HCT116 (cell line): ENCODE measurements around the gene DPYD. TPM values are rescaled to one million over a fixed set of nuclear protein-coding genes. Genes with fewer than 3 reads are reported as not detected.

ENCODE experiments used
- ATAC-seq: fragments of 200-7000 bp; cut with Tn5 transposase; 2 replicates; pipeline ENCODE4 v1.9.1; 2020; ENCODE audit warnings: mild to moderate bottlenecking, moderate library complexity
- BruUV-seq: library from RNA; stranded (reverse); fragments of 400-500 nt; replicated peaks from 2 replicates; lab custom pipeline; 2021; lab: Mats Ljungman, UMichigan
- CTCF ChIA-PET: fragments of 300-600 bp; sonication (Branson Sonifier 250); formaldehyde crosslinking; loops from one replicate; lab custom pipeline; 2021; ENCODE audit warnings: antibody characterized with exemption; lab: Charles Lee
- POLR2A ChIA-PET: fragments of 300-600, 350-600 bp; sonication (Branson Sonifier 250); formaldehyde crosslinking; loops from one replicate; lab custom pipeline; 2021; ENCODE audit warnings: antibody characterized with exemption; lab: Charles Lee
- RAD21 ChIA-PET, 2 experiments: fragments of 300-600 bp; sonication (Branson Sonifier 250); formaldehyde crosslinking; loops; one replicate each; lab custom pipeline; 2023; ENCODE audit warnings: low total read pairs in 2 of 2; ENCODE audit not compliant: uncharacterized antibody in 2 of 2, unreplicated experiment in 2 of 2, low non-redundant PET in 1 of 2; lab: Charles Lee
- DNase-seq: peaks from one replicate; pipeline ENCODE4 v3.0.0-alpha.2; 2010; ENCODE audit warnings: low read depth, low spot score
- H2AFZ ChIP-seq: fragments of 200-600 bp; shearing (Covaris generic), sonication (generic); 2 replicates; pipeline ENCODE4 v1.6.1; 2017; ENCODE audit warnings: low read depth, mixed run types, mixed read lengths, antibody characterized with exemption, low read length; ENCODE audit not compliant: poor library complexity, severe bottlenecking
- H3K27ac ChIP-seq: 2 replicates; pipeline ENCODE4 v1.5.1; 2012; ENCODE audit warnings: low read depth, low read length
- H3K27me3 ChIP-seq: fragments of 200-600 bp; sonication (generic); 2 replicates; pipeline ENCODE4 v1.6.1; 2016; ENCODE audit warnings: mixed run types, low read length, mixed read lengths; ENCODE audit not compliant: insufficient read depth
- H3K36me3 ChIP-seq, 2 experiments: fragments of 200-500 bp in 1 of 2; fragments of 200-600 bp in 1 of 2; sonication (Bioruptor generic) in 1 of 2; sonication (generic) in 1 of 2; 2 replicates each; pipeline versions ENCODE4 v1.5.1 to v1.6.1; 2014 to 2016; ENCODE audit warnings: low read length in 2 of 2, inconsistent platforms in 1 of 2, mixed read lengths in 1 of 2, mixed run types in 1 of 2; ENCODE audit not compliant: insufficient read depth in 2 of 2, control insufficient read depth in 1 of 2
- H3K4me1 ChIP-seq, 2 experiments: fragments of 200-600 bp in 1 of 2; sonication (generic) in 1 of 2; 2 replicates each; pipeline versions ENCODE4 v1.5.1 to v1.6.1; 2012 to 2017; ENCODE audit warnings: low read length in 2 of 2, inconsistent platforms in 1 of 2, mild to moderate bottlenecking in 1 of 2, mixed read lengths in 1 of 2, mixed run types in 1 of 2, moderate library complexity in 1 of 2; ENCODE audit not compliant: insufficient read depth in 2 of 2, control insufficient read depth in 1 of 2
- H3K4me2 ChIP-seq: fragments of 200-600 bp; sonication (generic); 2 replicates; pipeline ENCODE4 v1.6.1; 2017; ENCODE audit warnings: mixed run types, low read length, mixed read lengths
- H3K4me3 ChIP-seq, 2 experiments: fragments of 200-600 bp in 1 of 2; sonication (generic) in 1 of 2; replicated peaks in 1 of 2; 2 replicates each; pipeline ENCODE4 v1.5.1; 2011 to 2016; ENCODE audit warnings: low read length in 2 of 2, control low read depth in 1 of 2, low read depth in 1 of 2, mild to moderate bottlenecking in 1 of 2, mixed read lengths in 1 of 2, mixed run types in 1 of 2
- H3K79me2 ChIP-seq: fragments of 200-600 bp; sonication (generic); 2 replicates; pipeline ENCODE4 v1.6.1; 2017; ENCODE audit warnings: mild to moderate bottlenecking, mixed run types, low read length, moderate library complexity, mixed read lengths; ENCODE audit not compliant: insufficient read depth
- H3K9ac ChIP-seq: fragments of 200-600 bp; sonication (generic); 2 replicates; pipeline ENCODE4 v1.6.1; 2016; ENCODE audit warnings: low read length, mixed read lengths
- H3K9me2 ChIP-seq: fragments of 200-600 bp; sonication (generic), shearing (Covaris generic); 2 replicates; pipeline ENCODE4 v1.6.1; 2017; ENCODE audit warnings: mixed run types, mild to moderate bottlenecking, moderate library complexity; ENCODE audit not compliant: insufficient read depth
- H3K9me3 ChIP-seq, 2 experiments: fragments of 200-500 bp in 1 of 2; fragments of 200-600 bp in 1 of 2; sonication (Bioruptor generic) in 1 of 2; sonication (generic) in 1 of 2; 2 replicates each; pipeline ENCODE4 v1.6.1; 2014 to 2017; ENCODE audit warnings: low read length in 2 of 2, mixed read lengths in 2 of 2, inconsistent platforms in 1 of 2, low read depth in 1 of 2, mild to moderate bottlenecking in 1 of 2, mixed run types in 1 of 2, moderate library complexity in 1 of 2; ENCODE audit not compliant: control insufficient read depth in 1 of 2, insufficient read depth in 1 of 2
- H4K20me1 ChIP-seq: fragments of 200-600 bp; sonication (generic), shearing (Covaris generic); 2 replicates; pipeline ENCODE4 v1.6.1; 2017; ENCODE audit warnings: mixed run types, mild to moderate bottlenecking, moderate library complexity; ENCODE audit not compliant: insufficient read depth
- CBX3 ChIP-seq: IDR thresholded peaks from 2 replicates; pipeline ENCODE4 v1.6.1; 2012; ENCODE audit warnings: low read depth
- CEBPB ChIP-seq: IDR thresholded peaks from 2 replicates; pipeline ENCODE4 v1.6.1; 2012; ENCODE audit warnings: low read depth
- EZH2 ChIP-seq: fragments of 200-600 bp; sonication (generic); IDR thresholded peaks from 2 replicates; pipeline ENCODE4 v1.6.1; 2017; ENCODE audit warnings: antibody characterized with exemption, mixed run types
- SIN3A ChIP-seq: IDR thresholded peaks from 2 replicates; pipeline ENCODE4 v1.6.1; 2012; ENCODE audit warnings: low read depth
- SRF ChIP-seq: IDR thresholded peaks from 2 replicates; pipeline ENCODE4 v1.6.1; 2012; ENCODE audit warnings: low read depth
- ZFX ChIP-seq: fragments of 450-650 bp; IDR thresholded peaks from 2 replicates; pipeline ENCODE4 v1.6.1; 2017
- ZNF274 ChIP-seq: fragments of 200-500 bp; sonication (Bioruptor generic); IDR thresholded peaks from 2 replicates; pipeline ENCODE4 v1.6.1; 2014; ENCODE audit warnings: mild to moderate bottlenecking, low read depth, low read length, inconsistent platforms
- intact Hi-C: fragments of 100-400 bp; cut with micrococcal nuclease; formaldehyde crosslinking; loops from 2 replicates; pipeline ENCODE4 v1.10.0; 2022
- total RNA-seq: library from RNA; stranded (reverse); gene quantifications from one replicate; pipeline ENCODE4 v1.2.1, GENCODE V29; 2021; ENCODE audit not compliant: unreplicated experiment
- TF ChIP-seq, protein P1 (sequence below), 3 experiments: fragments of 200-600 bp in 1 of 3; sonication (generic) in 1 of 3; IDR thresholded peaks in 2 of 3; conservative IDR thresholded peaks in 1 of 3; 2 replicates each; pipeline ENCODE4 v1.5.1; 2012 to 2017; ENCODE audit warnings: low read depth in 2 of 3, low read length in 2 of 3, antibody characterized with exemption in 1 of 3, borderline replicate concordance in 1 of 3, control low read depth in 1 of 3, mild to moderate bottlenecking in 1 of 3, mixed read lengths in 1 of 3, mixed run types in 1 of 3, moderate library complexity in 1 of 3; ENCODE audit not compliant: insufficient read depth in 1 of 3
- TF ChIP-seq, protein P2 (sequence below): IDR thresholded peaks from 2 replicates; pipeline ENCODE4 v1.6.1; 2012
- TF ChIP-seq, protein P3 (sequence below): IDR thresholded peaks from 2 replicates; pipeline ENCODE4 v1.6.1; 2012
- TF ChIP-seq, protein P4 (sequence below): IDR thresholded peaks from 2 replicates; pipeline ENCODE4 v1.6.1; 2012; ENCODE audit warnings: low read depth
- TF ChIP-seq, protein P5 (sequence below): IDR thresholded peaks from 2 replicates; pipeline ENCODE4 v1.6.1; 2011; ENCODE audit warnings: mild to moderate bottlenecking, low read length, moderate library complexity; ENCODE audit not compliant: insufficient replicate concordance; ENCODE audit errors: extremely low read depth

The DPYD gene
- total RNA-seq, 1 experiment from 2014 or later: 1.7 TPM

DNA sequence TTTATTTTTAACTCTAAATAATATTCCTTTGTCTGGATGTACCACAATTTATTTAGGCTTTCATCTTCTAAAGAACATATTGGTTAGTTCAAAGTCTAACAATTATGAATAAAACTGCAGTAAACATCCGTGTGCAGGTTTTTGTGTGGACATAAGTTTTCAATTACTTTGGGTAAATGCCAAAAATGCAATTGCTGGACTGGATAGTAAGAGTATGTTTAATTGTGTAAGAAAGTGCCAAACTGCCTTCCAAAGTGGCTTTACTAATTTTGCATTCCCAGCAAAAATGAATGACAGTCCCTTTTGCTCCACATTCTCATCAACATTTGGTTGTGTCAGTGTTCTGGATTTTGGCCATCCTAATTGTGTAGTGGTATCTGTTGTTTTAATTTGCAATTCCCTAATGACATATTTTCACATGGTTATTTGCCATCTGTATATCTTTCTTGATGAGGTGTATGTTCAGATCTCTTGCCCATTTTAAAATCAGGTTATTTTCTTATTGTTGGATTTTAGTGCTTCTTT is 113.8 kb downstream of the DPYD start:
- ATAC-seq (no peak), DNase-seq (no peak)
- no peak overlapping the region for H3K27ac ChIP-seq
- ChIA-PET CTCF (no interaction called here), POLR2A (no interaction called here), RAD21 (no interaction called here)
- H2AFZ ChIP-seq: no peak overlapping the region
- TF ChIP-seq ZNF274 (no peak), EZH2 (no peak), SIN3A (no peak), CEBPB (no peak), CBX3 (no peak), ZFX (no peak), SRF (no peak)
- TF ChIP-seq, protein P1, sequence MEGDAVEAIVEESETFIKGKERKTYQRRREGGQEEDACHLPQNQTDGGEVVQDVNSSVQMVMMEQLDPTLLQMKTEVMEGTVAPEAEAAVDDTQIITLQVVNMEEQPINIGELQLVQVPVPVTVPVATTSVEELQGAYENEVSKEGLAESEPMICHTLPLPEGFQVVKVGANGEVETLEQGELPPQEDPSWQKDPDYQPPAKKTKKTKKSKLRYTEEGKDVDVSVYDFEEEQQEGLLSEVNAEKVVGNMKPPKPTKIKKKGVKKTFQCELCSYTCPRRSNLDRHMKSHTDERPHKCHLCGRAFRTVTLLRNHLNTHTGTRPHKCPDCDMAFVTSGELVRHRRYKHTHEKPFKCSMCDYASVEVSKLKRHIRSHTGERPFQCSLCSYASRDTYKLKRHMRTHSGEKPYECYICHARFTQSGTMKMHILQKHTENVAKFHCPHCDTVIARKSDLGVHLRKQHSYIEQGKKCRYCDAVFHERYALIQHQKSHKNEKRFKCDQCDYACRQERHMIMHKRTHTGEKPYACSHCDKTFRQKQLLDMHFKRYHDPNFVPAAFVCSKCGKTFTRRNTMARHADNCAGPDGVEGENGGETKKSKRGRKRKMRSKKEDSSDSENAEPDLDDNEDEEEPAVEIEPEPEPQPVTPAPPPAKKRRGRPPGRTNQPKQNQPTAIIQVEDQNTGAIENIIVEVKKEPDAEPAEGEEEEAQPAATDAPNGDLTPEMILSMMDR (IDR thresholded peaks at IDR 0.05 in 2 of 3, conservative IDR thresholded peaks at IDR 0.05 in 1 of 3; ENCODE audit: borderline replicate concordance in 1 of 3, insufficient read depth in 1 of 3, low read depth in 2 of 3, low read length in 2 of 3): no peak
- TF ChIP-seq, protein P2, sequence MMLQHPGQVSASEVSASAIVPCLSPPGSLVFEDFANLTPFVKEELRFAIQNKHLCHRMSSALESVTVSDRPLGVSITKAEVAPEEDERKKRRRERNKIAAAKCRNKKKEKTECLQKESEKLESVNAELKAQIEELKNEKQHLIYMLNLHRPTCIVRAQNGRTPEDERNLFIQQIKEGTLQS: no peak
- TF ChIP-seq, protein P3, sequence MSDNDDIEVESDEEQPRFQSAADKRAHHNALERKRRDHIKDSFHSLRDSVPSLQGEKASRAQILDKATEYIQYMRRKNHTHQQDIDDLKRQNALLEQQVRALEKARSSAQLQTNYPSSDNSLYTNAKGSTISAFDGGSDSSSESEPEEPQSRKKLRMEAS: no peak
- TF ChIP-seq, protein P4, sequence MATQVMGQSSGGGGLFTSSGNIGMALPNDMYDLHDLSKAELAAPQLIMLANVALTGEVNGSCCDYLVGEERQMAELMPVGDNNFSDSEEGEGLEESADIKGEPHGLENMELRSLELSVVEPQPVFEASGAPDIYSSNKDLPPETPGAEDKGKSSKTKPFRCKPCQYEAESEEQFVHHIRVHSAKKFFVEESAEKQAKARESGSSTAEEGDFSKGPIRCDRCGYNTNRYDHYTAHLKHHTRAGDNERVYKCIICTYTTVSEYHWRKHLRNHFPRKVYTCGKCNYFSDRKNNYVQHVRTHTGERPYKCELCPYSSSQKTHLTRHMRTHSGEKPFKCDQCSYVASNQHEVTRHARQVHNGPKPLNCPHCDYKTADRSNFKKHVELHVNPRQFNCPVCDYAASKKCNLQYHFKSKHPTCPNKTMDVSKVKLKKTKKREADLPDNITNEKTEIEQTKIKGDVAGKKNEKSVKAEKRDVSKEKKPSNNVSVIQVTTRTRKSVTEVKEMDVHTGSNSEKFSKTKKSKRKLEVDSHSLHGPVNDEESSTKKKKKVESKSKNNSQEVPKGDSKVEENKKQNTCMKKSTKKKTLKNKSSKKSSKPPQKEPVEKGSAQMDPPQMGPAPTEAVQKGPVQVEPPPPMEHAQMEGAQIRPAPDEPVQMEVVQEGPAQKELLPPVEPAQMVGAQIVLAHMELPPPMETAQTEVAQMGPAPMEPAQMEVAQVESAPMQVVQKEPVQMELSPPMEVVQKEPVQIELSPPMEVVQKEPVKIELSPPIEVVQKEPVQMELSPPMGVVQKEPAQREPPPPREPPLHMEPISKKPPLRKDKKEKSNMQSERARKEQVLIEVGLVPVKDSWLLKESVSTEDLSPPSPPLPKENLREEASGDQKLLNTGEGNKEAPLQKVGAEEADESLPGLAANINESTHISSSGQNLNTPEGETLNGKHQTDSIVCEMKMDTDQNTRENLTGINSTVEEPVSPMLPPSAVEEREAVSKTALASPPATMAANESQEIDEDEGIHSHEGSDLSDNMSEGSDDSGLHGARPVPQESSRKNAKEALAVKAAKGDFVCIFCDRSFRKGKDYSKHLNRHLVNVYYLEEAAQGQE: no peak
- TF ChIP-seq, protein P5, sequence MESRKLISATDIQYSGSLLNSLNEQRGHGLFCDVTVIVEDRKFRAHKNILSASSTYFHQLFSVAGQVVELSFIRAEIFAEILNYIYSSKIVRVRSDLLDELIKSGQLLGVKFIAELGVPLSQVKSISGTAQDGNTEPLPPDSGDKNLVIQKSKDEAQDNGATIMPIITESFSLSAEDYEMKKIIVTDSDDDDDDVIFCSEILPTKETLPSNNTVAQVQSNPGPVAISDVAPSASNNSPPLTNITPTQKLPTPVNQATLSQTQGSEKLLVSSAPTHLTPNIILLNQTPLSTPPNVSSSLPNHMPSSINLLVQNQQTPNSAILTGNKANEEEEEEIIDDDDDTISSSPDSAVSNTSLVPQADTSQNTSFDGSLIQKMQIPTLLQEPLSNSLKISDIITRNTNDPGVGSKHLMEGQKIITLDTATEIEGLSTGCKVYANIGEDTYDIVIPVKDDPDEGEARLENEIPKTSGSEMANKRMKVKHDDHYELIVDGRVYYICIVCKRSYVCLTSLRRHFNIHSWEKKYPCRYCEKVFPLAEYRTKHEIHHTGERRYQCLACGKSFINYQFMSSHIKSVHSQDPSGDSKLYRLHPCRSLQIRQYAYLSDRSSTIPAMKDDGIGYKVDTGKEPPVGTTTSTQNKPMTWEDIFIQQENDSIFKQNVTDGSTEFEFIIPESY: no peak
- no peaks in the 10 kb centered on the region for H3K9me3 ChIP-seq
- H3K9ac ChIP-seq: no peak overlapping the region
- no peaks in the 10 kb centered on the region for H4K20me1 ChIP-seq
- H3K4me3 ChIP-seq: no peak overlapping the region
- no peaks in the 10 kb centered on the region for H3K36me3 ChIP-seq
- H3K4me2 ChIP-seq: no peak overlapping the region
- H3K27me3 ChIP-seq: no peaks in the 10 kb centered on the region
- no TSS peak for BruUV-seq
- no peaks in the 10 kb centered on the region for H3K4me1 ChIP-seq
- H3K9me2 ChIP-seq: no peaks in the 10 kb centered on the region
- intact Hi-C loops: no loop called here
- no peaks in the 10 kb centered on the region for H3K79me2 ChIP-seq
